Raji (cell line): Measurements from ENCODE around the gene ZNF205.

Experiments
- POLR2A ChIP-seq: IDR thresholded peaks from 2 replicates; pipeline ENCODE4 v1.6.1; 2011; ENCODE audit warnings: low read depth, low read length, control low read depth; ENCODE audit not compliant: insufficient read depth

ZNF205 gene

GRCh38 chr16:3119701-3120408, 7.5 kb downstream of the ZNF205 start:
- TF ChIP-seq POLR2A: no peak

GRCh38 chr16:3120435-3120834, 8.0 kb downstream of the ZNF205 start:
- TF ChIP-seq POLR2A: no peak

- no peak for TF ChIP-seq POLR2A
These were observed 9.6 kb downstream of the ZNF205 start for GRCh38 chr16:3121851-3122467.

- no peak for TF ChIP-seq POLR2A
These were observed 10.7 kb downstream of the ZNF205 start for GRCh38 chr16:3122926-3123570.

- peak; percentile 62 for TF ChIP-seq POLR2A
These were observed 11.8 kb downstream of the ZNF205 start for GRCh38 chr16:3123986-3124886.

GRCh38 chr16:3127745-3128144, 15.4 kb downstream of the ZNF205 start:
- no peak for TF ChIP-seq POLR2A

- peak; percentile 64 for TF ChIP-seq POLR2A
These were observed 17.0 kb downstream of the ZNF205 start for GRCh38 chr16:3129137-3130131.

GRCh38 chr16:3131755-3132377, 19.5 kb downstream of the ZNF205 start:
- 0 out of 2 replicates have a peak, but pooled peaks have one; percentile 17 for TF ChIP-seq POLR2A

GRCh38 chr16:3133844-3134243, 21.5 kb downstream of the ZNF205 start:
- no peak for TF ChIP-seq POLR2A

- TF ChIP-seq POLR2A: peak; percentile 86
These were observed 22.1 kb downstream of the ZNF205 start, which contains the start of gene ZNF213 for GRCh38 chr16:3134338-3135125. ZNF213 (plus strand) TSS chr16:3135029; CDS start chr16:3137281, 2,252 bp downstream.

- TF ChIP-seq POLR2A: peak; percentile 64; the same call in 1 of the 2 replicates
These were observed 22.8 kb downstream of the ZNF205 start for GRCh38 chr16:3135126-3135715.

- no peak for TF ChIP-seq POLR2A
These were observed 24.9 kb downstream of the ZNF205 start for GRCh38 chr16:3137267-3137666.
